HepG2 (cell line): ENCODE results near the gene TSEN34. TPM values are rescaled to one million over a fixed set of nuclear protein-coding genes. Genes with fewer than 3 reads are reported as not detected.

Experiments
- BCL6 ChIP-seq: IDR thresholded peaks from 2 replicates; pipeline ENCODE4 v1.6.1; 2016; ENCODE audit warnings: missing genetic modification reagents, missing compliant biosample characterization
- FLYWCH1 ChIP-seq: sonication (generic); formaldehyde crosslinking; IDR thresholded peaks from 2 replicates; pipeline ENCODE4 v1.8.1; 2023; ENCODE audit warnings: mild to moderate bottlenecking, missing genetic modification reagents
- GZF1 ChIP-seq: sonication (generic); formaldehyde crosslinking; IDR thresholded peaks from 2 replicates; pipeline ENCODE4 v1.5.1; 2020; ENCODE audit warnings: mild to moderate bottlenecking, missing genetic modification reagents
- IRF2 ChIP-seq: IDR thresholded peaks from 2 replicates; pipeline ENCODE4 v1.6.1; 2018; ENCODE audit warnings: missing genetic modification reagents, missing compliant biosample characterization
- KLF12 ChIP-seq: sonication (generic); formaldehyde crosslinking; IDR thresholded peaks from 2 replicates; pipeline ENCODE4 v1.4.0; 2020; ENCODE audit warnings: missing genetic modification reagents, borderline replicate concordance
- MTA1 ChIP-seq: sonication (generic); formaldehyde crosslinking; IDR thresholded peaks from 2 replicates; pipeline ENCODE4 v1.4.0; 2020; ENCODE audit warnings: missing genetic modification reagents, mild to moderate bottlenecking, borderline replicate concordance
- NFKBIZ ChIP-seq: IDR thresholded peaks from 2 replicates; pipeline ENCODE4 v1.6.1; 2018; ENCODE audit warnings: missing genetic modification reagents, missing compliant biosample characterization
- NFYC ChIP-seq: IDR thresholded peaks from 2 replicates; pipeline ENCODE4 v1.6.1; 2016; ENCODE audit warnings: missing genetic modification reagents, missing compliant biosample characterization
- PHB2 ChIP-seq: fragments of 450-650 bp; IDR thresholded peaks from 2 replicates; pipeline ENCODE4 v1.6.1; 2018; ENCODE audit not compliant: partially characterized antibody
- PREB ChIP-seq: sonication (generic); formaldehyde crosslinking; IDR thresholded peaks from 2 replicates; pipeline ENCODE4 v1.4.0; 2020; ENCODE audit warnings: missing genetic modification reagents
- RBFOX2 ChIP-seq: fragments of 200-400 bp; formaldehyde crosslinking; IDR thresholded peaks from 2 replicates; pipeline ENCODE4 v1.6.1; 2017; ENCODE audit warnings: low read depth, mild to moderate bottlenecking, low read length
- SIX1 ChIP-seq: sonication (generic); formaldehyde crosslinking; IDR thresholded peaks from 2 replicates; pipeline ENCODE4 v1.4.0; 2020; ENCODE audit warnings: missing genetic modification reagents, borderline replicate concordance
- WIZ ChIP-seq: sonication (generic); formaldehyde crosslinking; IDR thresholded peaks from 2 replicates; pipeline ENCODE4 v1.5.1; 2020; ENCODE audit warnings: mild to moderate bottlenecking, missing genetic modification reagents
- ZC3H13 ChIP-seq: sonication (generic); formaldehyde crosslinking; IDR thresholded peaks from 2 replicates; pipeline ENCODE4 v1.8.1; 2023; ENCODE audit warnings: mild to moderate bottlenecking, missing genetic modification reagents, moderate library complexity
- ZNF230 ChIP-seq: sonication (generic); formaldehyde crosslinking; IDR thresholded peaks from 2 replicates; pipeline ENCODE4 v1.4.0; 2020; ENCODE audit warnings: mild to moderate bottlenecking, missing genetic modification reagents
- ZNF256 ChIP-seq: sonication (generic); formaldehyde crosslinking; conservative IDR thresholded peaks from 2 replicates; pipeline ENCODE4 v1.4.0; 2020; ENCODE audit warnings: missing genetic modification reagents
- ZNF275 ChIP-seq: sonication (generic); formaldehyde crosslinking; IDR thresholded peaks from 2 replicates; pipeline ENCODE4 v1.8.0; 2022; ENCODE audit warnings: missing genetic modification reagents, mild to moderate bottlenecking, inconsistent platforms, borderline replicate concordance
- ZNF550 ChIP-seq: sonication (generic); formaldehyde crosslinking; IDR thresholded peaks from 2 replicates; pipeline ENCODE4 v1.4.0; 2020; ENCODE audit warnings: mild to moderate bottlenecking, missing genetic modification reagents, borderline replicate concordance
- ZNF703 ChIP-seq: sonication (generic); formaldehyde crosslinking; IDR thresholded peaks from 2 replicates; pipeline ENCODE4 v1.5.1; 2020; ENCODE audit warnings: missing genetic modification reagents, mild to moderate bottlenecking, moderate library complexity, borderline replicate concordance
- ZNF713 ChIP-seq: sonication (generic); formaldehyde crosslinking; IDR thresholded peaks from 2 replicates; pipeline ENCODE4 v1.4.0; 2020; ENCODE audit warnings: mild to moderate bottlenecking, missing genetic modification reagents
- ZSCAN20 ChIP-seq: sonication (generic); formaldehyde crosslinking; IDR thresholded peaks from 2 replicates; pipeline ENCODE4 v1.4.0; 2020; ENCODE audit warnings: missing genetic modification reagents, mild to moderate bottlenecking, borderline replicate concordance
- ZSCAN22 ChIP-seq: sonication (generic); formaldehyde crosslinking; IDR thresholded peaks from 2 replicates; pipeline ENCODE4 v1.4.0; 2020; ENCODE audit warnings: mild to moderate bottlenecking, missing genetic modification reagents
- polyA plus RNA-seq, 8 experiments: library from polyadenylated mRNA; depleted of rRNA in 3 of 8; stranded (reverse) in 7 of 8; unstranded in 1 of 8; fragments of >200 nt; fragmentation: Illumina TruSeq in 4 of 8; extraction: Trizol in 4 of 8; gene quantifications; 2 replicates each; pipeline versions ENCODE4 v1.2.1 to v1.2.3, GENCODE V29; 2011 to 2016; ENCODE audit warnings: low read depth in 4 of 8, missing spikeins in 1 of 8, mixed read lengths in 1 of 8; ENCODE audit not compliant: insufficient read depth in 1 of 8
- total RNA-seq, 5 experiments: library from RNA; depleted of rRNA; stranded (reverse); fragments of >200 nt; fragmentation: Illumina TruSeq; extraction: Trizol; gene quantifications; 2 replicates each; pipeline ENCODE4 v1.2.3, GENCODE V29; 2016; ENCODE audit warnings: low read depth in 1 of 5
- TF ChIP-seq, protein P1 (sequence below): fragments of 450-650 bp; IDR thresholded peaks from 2 replicates; pipeline ENCODE4 v1.6.1; 2016
- TF ChIP-seq, protein P2 (sequence below): sonication (generic); formaldehyde crosslinking; IDR thresholded peaks from 2 replicates; pipeline ENCODE4 v1.9.0; 2022; ENCODE audit warnings: low read depth, missing genetic modification reagents
- TF ChIP-seq, protein P3 (sequence below): sonication (generic); formaldehyde crosslinking; IDR thresholded peaks from 2 replicates; pipeline ENCODE4 v1.8.0; 2022; ENCODE audit warnings: missing genetic modification reagents, mild to moderate bottlenecking, borderline replicate concordance

The TSEN34 gene
- total and polyA plus RNA-seq, 2 of the 13 experiments (the other 11 are each of a cell fraction or from before 2014, with no cell fraction given), result 55.1 to 65.4 TPM

DNA sequence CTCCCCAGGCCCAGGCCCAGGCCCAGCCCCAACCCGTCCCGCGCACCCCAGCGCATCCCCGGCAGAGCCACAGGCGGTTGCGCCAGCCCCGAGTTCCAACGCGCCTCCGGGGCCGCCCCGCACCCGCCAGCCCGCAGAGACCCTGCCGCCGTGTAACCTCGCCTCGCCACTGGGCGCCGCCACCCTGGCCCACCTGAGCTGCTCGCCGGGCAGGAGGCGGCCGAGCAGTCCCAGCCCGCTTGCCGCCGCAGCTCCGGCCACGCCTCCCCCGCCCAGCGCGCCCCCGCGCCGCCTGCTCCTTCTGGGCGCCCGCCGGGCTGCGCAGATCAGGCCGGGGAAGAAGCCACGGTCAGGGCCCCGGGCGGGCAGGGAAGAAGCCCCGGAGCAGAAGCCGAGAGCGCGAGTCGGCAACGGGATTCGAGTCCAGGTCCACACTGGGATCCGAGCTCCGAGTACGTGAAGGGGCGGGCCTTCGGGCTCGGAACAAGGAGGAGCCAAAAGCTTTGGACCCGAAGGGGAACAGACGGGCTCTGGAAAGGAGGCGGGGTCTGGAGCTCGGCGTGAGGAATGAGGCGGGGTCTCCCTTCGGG is 1.9 kb upstream of the TSEN34 start, which contains the start of gene MBOAT7 (continued):
- TF ChIP-seq, protein P1, sequence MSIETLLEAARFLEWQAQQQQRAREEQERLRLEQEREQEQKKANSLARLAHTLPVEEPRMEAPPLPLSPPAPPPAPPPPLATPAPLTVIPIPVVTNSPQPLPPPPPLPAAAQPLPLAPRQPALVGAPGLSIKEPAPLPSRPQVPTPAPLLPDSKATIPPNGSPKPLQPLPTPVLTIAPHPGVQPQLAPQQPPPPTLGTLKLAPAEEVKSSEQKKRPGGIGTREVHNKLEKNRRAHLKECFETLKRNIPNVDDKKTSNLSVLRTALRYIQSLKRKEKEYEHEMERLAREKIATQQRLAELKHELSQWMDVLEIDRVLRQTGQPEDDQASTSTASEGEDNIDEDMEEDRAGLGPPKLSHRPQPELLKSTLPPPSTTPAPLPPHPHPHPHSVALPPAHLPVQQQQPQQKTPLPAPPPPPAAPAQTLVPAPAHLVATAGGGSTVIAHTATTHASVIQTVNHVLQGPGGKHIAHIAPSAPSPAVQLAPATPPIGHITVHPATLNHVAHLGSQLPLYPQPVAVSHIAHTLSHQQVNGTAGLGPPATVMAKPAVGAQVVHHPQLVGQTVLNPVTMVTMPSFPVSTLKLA, result no peak
- peak; percentile 52 for TF ChIP-seq KLF12 (CRISPR knock-in tag)
- no peak for TF ChIP-seq WIZ (CRISPR knock-in tag)
- TF ChIP-seq FLYWCH1, result no peak
- TF ChIP-seq ZNF275 (CRISPR knock-in tag), result no peak
- no peak for TF ChIP-seq ZNF256 (CRISPR knock-in tag)
- TF ChIP-seq NFYC (CRISPR knock-in tag), result no peak
- no peak for TF ChIP-seq ZNF703
- TF ChIP-seq ZNF713, result 0 out of 2 replicates have a peak, but pooled peaks have one; percentile 49
- no peak for TF ChIP-seq PHB2
- TF ChIP-seq, protein P2, sequence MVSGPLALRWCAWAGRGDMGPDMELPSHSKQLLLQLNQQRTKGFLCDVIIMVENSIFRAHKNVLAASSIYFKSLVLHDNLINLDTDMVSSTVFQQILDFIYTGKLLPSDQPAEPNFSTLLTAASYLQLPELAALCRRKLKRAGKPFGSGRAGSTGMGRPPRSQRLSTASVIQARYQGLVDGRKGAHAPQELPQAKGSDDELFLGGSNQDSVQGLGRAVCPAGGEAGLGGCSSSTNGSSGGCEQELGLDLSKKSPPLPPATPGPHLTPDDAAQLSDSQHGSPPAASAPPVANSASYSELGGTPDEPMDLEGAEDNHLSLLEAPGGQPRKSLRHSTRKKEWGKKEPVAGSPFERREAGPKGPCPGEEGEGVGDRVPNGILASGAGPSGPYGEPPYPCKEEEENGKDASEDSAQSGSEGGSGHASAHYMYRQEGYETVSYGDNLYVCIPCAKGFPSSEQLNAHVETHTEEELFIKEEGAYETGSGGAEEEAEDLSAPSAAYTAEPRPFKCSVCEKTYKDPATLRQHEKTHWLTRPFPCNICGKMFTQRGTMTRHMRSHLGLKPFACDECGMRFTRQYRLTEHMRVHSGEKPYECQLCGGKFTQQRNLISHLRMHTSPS (CRISPR knock-in tag), result no peak
- TF ChIP-seq ZSCAN20 (CRISPR knock-in tag), result peak; percentile 77; the same call in 1 of the 2 replicates
- no peak for TF ChIP-seq BCL6 (CRISPR knock-in tag)
- TF ChIP-seq ZSCAN22 (CRISPR knock-in tag), result 0 out of 2 replicates have a peak, but pooled peaks have one; percentile 60
- TF ChIP-seq ZNF230, result peak; percentile 74; the same call in 1 of the 2 replicates
- no peak for TF ChIP-seq SIX1 (CRISPR knock-in tag)
- no peak for TF ChIP-seq ZC3H13
- peak; percentile 92 for TF ChIP-seq RBFOX2
- TF ChIP-seq GZF1 (CRISPR knock-in tag), result no peak
- no peak for TF ChIP-seq ZNF550 (CRISPR knock-in tag)
- TF ChIP-seq PREB, result no peak
- peak; percentile 45; the same call in 1 of the 2 replicates for TF ChIP-seq IRF2 (CRISPR knock-in tag)
- TF ChIP-seq MTA1, result peak; percentile 53; the same call in 1 of the 2 replicates
- no peak for TF ChIP-seq NFKBIZ (CRISPR knock-in tag)
- TF ChIP-seq, protein P3, sequence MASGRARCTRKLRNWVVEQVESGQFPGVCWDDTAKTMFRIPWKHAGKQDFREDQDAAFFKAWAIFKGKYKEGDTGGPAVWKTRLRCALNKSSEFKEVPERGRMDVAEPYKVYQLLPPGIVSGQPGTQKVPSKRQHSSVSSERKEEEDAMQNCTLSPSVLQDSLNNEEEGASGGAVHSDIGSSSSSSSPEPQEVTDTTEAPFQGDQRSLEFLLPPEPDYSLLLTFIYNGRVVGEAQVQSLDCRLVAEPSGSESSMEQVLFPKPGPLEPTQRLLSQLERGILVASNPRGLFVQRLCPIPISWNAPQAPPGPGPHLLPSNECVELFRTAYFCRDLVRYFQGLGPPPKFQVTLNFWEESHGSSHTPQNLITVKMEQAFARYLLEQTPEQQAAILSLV, result no peak
